ENCODE measurements around the gene YBX1.

YBX1 gene

GRCh38 chr1:42735477-42736105, 53.4 kb downstream of the YBX1 start:
- DNase-seq (ENCODE audit: low spot score), result no peak

- DNase-seq (ENCODE audit: low spot score), result peak; percentile 9
These were observed 53.9 kb downstream of the YBX1 start for GRCh38 chr1:42736152-42736551.

GRCh38 chr1:42736571-42737200, 54.5 kb downstream of the YBX1 start:
- no peak for DNase-seq (ENCODE audit: low spot score)

GRCh38 chr1:42737257-42737656, 55.0 kb downstream of the YBX1 start:
- DNase-seq (ENCODE audit: low spot score), result no peak

GRCh38 chr1:42737986-42738677, 55.9 kb downstream of the YBX1 start:
- no peak for DNase-seq (ENCODE audit: low spot score)

GRCh38 chr1:42738678-42739226, 56.5 kb downstream of the YBX1 start:
- no peak for DNase-seq (ENCODE audit: low spot score)

- no peak for DNase-seq (ENCODE audit: low spot score)
These were observed 57.8 kb downstream of the YBX1 start, which contains the start of gene CLDN19 for GRCh38 chr1:42739753-42740700. TSS of gene CLDN19 (minus strand) at chr1:42740236. CDS start at chr1:42740063, 173 bp downstream.

GRCh38 chr1:42740851-42741580, 58.8 kb downstream of the YBX1 start:
- no peak for DNase-seq (ENCODE audit: low spot score)

GRCh38 chr1:42741706-42742105, 59.5 kb downstream of the YBX1 start:
- DNase-seq (ENCODE audit: low spot score), result no peak

GRCh38 chr1:42742141-42742540, 59.9 kb downstream of the YBX1 start:
- DNase-seq (ENCODE audit: low spot score), result no peak

- DNase-seq (ENCODE audit: low spot score), result no peak
These were observed 60.5 kb downstream of the YBX1 start for GRCh38 chr1:42742617-42743316.

GRCh38 chr1:42743317-42744147, 61.3 kb downstream of the YBX1 start:
- no peak for DNase-seq (ENCODE audit: low spot score)

- DNase-seq (ENCODE audit: low spot score), result no peak
These were observed 61.9 kb downstream of the YBX1 start for GRCh38 chr1:42744148-42744413.

- no peak for DNase-seq (ENCODE audit: low spot score)
These were observed 63.6 kb downstream of the YBX1 start for GRCh38 chr1:42745851-42746250.

GRCh38 chr1:42746436-42747105, 64.4 kb downstream of the YBX1 start:
- no peak for DNase-seq (ENCODE audit: low spot score)

GRCh38 chr1:42747125-42747524, 64.9 kb downstream of the YBX1 start:
- DNase-seq (ENCODE audit: low spot score), result no peak

- no peak for DNase-seq (ENCODE audit: low spot score)
These were observed 65.8 kb downstream of the YBX1 start for GRCh38 chr1:42748021-42748420.

GRCh38 chr1:42748461-42749410, 66.5 kb downstream of the YBX1 start:
- no peak for DNase-seq (ENCODE audit: low spot score)

All from RKO (cell line).